HG02623 (cell line): Measurements from ENCODE around the gene MRPL4.

Experiments used
- ATAC-seq: cut with Tn5 transposase; IDR thresholded peaks from one replicate; pipeline ENCODE4 v1.9.1; 2021; ENCODE audit warnings: moderate library complexity; ENCODE audit not compliant: unreplicated experiment

MRPL4 gene

DNA sequence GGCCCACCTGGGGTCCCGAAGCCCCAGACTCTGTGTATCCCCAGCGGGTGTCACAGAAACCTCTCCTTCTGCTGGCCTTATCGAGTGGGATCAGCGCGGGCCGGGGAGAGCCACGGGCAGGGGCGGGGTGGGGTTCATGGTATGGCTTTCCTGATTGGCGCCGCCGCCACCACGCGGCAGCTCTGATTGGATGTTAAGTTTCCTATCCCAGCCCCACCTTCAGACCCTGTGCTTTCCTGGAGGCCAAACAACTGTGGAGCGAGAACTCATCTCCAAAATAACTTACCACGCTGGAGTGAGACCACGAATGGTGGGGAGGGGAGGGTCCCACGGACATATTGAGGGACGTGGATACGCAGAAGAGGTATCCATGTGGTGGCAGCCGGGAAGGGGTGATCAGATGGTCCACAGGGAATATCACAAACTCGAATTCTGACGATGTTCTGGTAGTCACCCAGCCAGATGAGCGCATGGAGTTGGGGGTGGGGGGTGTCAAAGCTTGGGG is 36.7 kb downstream of the MRPL4 start:
- no peak for ATAC-seq

- no peak for ATAC-seq
These were observed 37.3 kb downstream of the MRPL4 start for GRCh38 chr19:10289167-10289835.

DNA sequence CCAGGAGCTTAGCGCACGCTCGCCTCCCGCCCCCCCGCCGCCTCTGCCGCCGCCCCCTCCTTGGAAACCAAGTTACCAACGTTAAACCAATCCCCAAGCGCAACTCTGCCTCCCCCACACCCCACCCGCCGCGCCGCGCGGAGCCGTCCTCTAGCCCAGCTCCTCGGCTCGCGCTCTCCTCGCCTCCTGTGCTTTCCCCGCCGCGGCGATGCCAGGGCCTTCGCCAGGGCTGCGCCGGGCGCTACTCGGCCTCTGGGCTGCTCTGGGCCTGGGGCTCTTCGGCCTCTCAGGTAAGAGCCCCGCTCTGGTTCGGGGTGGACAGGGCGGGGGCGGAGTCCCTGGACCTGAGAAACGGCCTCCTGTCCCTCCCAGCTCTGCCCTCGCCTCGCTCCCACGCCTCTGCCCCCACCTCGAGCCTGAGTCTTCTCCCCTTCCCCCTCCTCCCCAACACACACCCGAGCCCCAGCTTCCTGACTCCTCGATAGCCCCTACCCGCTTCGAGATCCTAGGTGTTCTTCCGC is 37.9 kb downstream of the MRPL4 start, which contains the start of gene ICAM5:
Gene ICAM5 (plus strand): TSS at position 117 of the 521 bp plus-strand sequence. CDS start 92 bp downstream, at position 209.
- no peak for ATAC-seq

DNA sequence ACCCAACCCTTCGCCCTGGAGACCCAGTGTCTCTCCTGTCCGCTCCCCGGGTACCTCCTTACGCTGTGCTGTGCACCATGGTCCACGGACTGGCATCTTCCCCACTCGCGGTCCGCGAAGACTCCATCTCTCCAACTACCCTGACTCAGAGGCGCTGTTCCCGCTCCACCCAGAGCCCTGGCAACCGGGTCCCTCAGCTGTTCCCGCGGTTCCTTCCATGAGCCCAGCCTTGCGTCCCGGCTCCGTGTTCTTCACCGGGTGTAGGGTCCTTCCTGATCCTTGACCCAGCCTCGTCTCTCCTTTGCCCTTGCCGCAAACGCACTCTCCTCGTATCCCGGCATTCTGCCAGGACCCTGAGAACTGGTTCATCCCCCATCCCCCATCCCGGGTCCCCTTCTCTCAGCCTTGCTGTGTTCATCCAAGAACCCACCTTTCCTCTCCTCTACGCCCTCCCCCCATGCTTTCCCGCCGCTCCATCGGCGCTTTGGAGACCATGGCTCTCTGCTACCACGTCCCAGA is 38.4 kb downstream of the MRPL4 start:
- no peak for ATAC-seq

DNA sequence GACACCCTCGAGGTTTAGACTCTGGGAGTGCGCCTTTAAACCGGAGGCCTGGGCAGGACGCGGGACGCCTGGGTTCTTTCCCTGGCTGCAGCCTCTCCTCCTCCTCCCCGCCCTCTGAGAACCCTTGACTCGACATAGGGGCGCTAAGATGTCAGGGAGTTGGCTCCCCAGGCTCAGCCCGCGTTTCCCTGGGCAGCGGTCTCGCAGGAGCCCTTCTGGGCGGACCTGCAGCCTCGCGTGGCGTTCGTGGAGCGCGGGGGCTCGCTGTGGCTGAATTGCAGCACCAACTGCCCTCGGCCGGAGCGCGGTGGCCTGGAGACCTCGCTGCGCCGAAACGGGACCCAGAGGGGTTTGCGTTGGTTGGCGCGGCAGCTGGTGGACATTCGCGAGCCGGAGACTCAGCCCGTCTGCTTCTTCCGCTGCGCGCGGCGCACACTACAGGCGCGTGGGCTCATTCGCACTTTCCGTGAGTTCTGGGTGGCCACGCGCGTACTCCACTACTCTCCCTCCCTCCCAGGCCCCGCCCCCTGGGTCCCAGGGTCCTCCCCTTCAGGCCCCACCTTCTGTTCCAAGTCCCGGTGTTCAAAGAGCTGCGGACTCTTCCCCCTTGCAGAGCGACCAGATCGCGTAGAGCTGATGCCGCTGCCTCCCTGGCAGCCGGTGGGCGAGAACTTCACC is 39.0 kb downstream of the MRPL4 start:
- no peak for ATAC-seq

DNA sequence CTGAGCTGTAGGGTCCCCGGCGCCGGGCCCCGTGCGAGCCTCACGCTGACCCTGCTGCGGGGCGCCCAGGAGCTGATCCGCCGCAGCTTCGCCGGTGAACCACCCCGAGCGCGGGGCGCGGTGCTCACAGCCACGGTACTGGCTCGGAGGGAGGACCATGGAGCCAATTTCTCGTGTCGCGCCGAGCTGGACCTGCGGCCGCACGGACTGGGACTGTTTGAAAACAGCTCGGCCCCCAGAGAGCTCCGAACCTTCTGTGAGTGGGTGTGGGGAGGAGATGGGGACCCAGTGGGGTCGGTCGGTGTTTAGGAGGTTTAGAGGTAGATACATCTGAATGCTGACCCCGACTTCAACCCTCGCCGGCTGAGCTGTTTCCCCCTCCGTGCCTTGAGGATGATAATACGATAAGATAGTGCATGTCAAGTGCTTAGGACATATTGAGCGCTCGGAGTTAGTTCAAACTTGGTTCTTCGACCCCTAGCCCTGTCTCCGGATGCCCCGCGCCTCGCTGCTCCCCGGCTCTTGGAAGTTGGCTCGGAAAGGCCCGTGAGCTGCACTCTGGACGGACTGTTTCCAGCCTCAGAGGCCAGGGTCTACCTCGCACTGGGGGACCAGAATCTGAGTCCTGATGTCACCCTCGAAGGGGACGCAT is 39.7 kb downstream of the MRPL4 start:
- no peak for ATAC-seq

GRCh38 chr19:10292206-10292788 is 40.3 kb downstream of the MRPL4 start:
- no peak for ATAC-seq

DNA sequence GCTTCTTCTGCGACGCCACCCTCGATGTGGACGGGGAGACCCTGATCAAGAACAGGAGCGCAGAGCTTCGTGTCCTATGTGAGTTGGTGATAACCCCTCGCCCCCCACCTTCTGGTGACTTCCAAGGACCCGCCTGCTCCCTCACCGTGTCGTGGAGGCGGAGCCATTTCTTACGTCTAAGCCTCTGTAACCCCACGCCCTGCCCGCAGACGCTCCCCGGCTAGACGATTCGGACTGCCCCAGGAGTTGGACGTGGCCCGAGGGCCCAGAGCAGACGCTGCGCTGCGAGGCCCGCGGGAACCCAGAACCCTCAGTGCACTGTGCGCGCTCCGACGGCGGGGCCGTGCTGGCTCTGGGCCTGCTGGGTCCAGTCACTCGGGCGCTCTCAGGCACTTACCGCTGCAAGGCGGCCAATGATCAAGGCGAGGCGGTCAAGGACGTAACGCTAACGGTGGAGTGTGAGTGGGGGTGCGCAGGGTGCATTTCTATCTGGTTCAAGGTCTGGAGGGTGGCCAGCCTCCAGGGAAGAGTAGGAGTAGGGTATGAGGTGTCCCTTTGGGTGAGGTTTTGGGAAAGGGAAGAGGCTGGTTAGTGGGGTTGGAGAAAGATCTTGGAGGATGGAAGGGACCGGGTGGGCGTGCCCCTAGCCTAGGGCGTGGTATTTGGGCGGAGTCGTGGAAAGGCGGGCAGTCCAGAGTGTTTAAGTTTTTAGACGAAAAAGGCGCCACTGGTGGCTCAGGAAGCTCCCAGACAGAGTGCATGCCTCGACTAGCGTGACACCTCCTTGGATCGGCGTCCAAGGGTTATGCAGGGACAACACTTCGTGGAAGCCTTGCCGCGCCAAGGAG is 41.0 kb downstream of the MRPL4 start:
- ATAC-seq: no peak

DNA sequence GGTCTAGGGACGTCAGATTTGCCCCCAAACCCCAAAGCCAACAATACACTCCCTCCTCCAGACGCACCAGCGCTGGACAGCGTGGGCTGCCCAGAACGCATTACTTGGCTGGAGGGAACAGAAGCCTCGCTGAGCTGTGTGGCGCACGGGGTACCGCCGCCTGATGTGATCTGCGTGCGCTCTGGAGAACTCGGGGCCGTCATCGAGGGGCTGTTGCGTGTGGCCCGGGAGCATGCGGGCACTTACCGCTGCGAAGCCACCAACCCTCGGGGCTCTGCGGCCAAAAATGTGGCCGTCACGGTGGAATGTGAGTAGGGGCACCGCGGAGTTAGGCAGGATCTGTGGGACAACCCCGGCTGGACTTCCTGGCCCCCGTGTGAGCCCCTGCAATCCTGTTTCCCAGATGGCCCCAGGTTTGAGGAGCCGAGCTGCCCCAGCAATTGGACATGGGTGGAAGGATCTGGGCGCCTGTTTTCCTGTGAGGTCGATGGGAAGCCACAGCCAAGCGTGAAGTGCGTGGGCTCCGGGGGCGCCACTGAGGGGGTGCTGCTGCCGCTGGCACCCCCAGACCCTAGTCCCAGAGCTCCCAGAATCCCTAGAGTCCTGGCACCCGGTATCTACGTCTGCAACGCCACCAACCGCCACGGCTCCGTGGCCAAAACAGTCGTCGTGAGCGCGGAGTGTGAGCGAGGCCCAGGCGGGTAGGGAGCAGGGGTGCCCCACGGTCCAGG is 41.8 kb downstream of the MRPL4 start:
- no peak for ATAC-seq

DNA sequence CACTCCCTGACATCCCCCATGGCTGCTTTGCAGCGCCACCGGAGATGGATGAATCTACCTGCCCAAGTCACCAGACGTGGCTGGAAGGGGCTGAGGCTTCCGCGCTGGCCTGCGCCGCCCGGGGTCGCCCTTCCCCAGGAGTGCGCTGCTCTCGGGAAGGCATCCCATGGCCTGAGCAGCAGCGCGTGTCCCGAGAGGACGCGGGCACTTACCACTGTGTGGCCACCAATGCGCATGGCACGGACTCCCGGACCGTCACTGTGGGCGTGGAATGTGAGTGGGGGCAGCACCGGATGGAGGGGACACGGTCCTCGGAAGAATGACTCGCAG is 42.3 kb downstream of the MRPL4 start:
- no peak for ATAC-seq

DNA sequence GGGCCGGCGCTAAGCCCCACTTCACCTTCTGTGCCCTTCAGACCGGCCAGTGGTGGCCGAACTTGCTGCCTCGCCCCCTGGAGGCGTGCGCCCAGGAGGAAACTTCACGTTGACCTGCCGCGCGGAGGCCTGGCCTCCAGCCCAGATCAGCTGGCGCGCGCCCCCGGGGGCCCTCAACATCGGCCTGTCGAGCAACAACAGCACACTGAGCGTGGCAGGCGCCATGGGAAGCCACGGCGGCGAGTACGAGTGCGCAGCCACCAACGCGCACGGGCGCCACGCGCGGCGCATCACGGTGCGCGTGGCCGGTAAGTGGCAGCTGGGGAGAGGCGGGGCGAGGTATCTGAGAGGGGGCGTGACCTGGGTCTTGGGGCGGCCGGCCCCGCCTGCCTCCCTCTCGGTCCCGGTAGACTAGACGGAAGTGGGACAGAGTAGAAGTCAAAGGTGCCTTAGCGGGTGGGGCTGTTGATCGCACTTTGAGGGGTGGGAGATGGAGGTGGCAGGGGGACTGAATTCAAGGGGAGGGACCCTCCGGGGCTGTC is 43.4 kb downstream of the MRPL4 start:
- no peak for ATAC-seq

DNA sequence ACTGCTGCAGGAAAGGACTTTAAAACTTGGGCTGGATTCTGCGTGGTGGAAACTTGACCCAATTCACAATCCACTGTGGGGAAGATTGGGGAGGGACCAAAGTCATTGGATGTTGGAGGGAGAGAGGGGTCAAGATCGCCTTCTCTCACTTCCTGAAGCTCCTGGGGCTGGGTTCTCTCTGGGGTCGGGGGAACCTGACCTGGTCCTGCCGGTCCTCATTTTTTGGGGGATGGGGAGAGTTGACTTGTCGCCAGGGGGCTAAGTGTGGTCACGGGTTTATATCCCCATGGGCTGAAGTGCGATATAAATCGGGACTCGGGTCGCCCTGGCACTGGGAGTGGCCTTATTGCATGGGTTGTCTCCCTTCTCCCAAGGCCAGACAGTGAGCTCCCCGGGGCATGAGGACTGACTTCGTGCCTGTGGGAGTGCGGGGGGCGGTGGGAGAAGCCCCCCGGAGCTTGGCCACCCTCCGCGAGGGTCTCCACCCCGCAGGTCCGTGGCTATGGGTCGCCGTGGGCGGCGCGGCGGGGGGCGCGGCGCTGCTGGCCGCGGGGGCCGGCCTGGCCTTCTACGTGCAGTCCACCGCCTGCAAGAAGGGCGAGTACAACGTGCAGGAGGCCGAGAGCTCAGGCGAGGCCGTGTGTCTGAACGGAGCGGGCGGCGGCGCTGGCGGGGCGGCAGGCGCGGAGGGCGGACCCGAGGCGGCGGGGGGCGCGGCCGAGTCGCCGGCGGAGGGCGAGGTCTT is 44.0 kb downstream of the MRPL4 start:
- no peak for ATAC-seq

DNA sequence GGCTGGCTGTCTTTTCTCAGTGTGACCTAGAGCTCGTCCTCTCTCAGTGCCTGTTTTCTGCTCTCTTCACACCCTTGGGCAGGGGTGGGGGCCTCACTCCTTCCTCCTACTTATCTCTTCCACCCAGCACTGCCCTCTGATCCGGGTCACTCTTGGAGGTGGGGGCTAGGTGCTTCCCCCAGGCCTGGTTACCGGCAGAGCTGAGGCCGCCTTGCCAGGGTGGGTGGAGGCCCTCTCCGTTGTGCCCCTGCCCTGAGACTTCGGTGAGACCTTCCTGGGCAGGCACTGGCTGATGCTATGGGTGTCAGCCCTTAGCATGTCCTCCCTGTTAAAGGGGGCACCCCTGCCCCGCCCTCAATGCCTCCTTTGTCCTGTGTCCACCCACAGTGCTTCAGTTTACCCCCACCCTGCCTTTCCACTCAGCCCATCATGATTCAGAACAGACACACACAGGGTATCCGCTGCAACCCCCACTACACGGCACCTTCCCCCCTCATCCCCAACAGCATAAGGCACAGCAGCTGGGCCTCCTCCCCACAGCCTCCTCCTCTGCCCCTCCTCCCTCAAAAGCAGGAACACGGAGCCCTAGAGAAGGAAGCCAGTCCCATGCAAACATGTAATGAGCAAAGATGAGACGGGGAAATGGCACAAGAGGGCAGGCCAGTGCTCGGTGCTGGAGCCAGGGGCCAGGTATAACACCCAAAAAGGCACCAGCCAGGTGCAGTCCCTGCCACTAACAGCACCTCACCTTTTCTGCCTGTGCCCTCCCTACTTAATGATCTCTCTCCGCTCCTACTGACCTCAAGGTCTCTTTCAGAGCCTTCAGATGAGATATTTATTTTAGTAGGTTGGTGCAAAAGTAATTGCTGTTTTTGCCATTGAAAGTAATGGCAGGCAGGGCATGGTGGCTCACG is 47.8 kb downstream of the MRPL4 start:
- no peak for ATAC-seq

DNA sequence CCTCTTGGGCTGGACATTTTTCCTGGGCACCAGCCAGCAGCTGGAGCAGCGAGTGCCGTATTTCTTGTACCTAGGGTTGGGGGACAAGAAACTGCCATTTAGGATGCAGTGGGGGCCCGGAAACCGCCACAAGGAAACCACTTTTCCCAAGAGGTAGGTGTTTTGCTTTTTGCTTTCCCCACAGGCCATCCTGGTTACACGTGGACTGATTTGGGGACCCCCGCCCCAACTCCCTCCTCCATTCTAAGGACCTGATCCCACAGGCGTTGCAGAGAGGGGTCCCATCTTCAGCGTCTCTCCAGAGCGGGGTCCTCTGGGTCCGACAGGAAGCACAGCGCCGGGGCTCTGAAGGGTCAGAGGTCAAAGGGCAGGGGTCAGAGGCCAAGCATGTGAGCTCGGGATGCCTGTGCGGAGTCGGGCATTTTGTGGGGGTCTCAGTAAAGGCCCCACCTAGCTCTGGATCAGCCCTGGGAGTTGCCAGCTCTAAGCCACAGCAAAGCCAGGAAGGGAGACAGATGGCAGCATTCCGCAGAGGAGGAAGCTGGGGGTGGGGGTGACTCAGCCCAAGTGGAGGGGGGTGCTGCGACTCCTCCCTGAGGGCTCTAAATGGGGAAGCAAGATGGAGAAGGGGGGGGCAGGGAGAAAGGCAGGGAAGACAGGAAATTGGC is 53.3 kb downstream of the MRPL4 start:
- no peak for ATAC-seq

GRCh38 chr19:10306327-10306726 is 54.3 kb downstream of the MRPL4 start:
- ATAC-seq: no peak

GRCh38 chr19:10309423-10309822 is 57.4 kb downstream of the MRPL4 start, which contains the start of gene ZGLP1:
TSS of gene ZGLP1 (minus strand) at chr19:10309815.
- no peak for ATAC-seq
